ENCODE measurements around the gene IRF3. TPM values are rescaled to one million over a fixed set of nuclear protein-coding genes. Genes with fewer than 3 reads are reported as not detected.
A peak's percentile ranks its signal among the peaks of the same experiment; 100 is the strongest.
"Not testable (repeated sequence)": the region's sequence is repeated elsewhere in the genome, so short reads cannot be mapped to it uniquely, and the experiment has no call there.

The IRF3 gene
- total RNA-seq, 1 experiment from 2014 or later, result 189 TPM

- intact Hi-C loops (cut with micrococcal nuclease; ENCODE audit: unreplicated experiment), result no loop called here
- H3K4me1 Mint-ChIP-seq (ENCODE audit: low read depth, unreplicated experiment), result no peaks in the 10 kb centered on the region
- H3K36me3 Mint-ChIP-seq (ENCODE audit: insufficient read depth, unreplicated experiment), result peaks cover 67% of the 10 kb centered on the region
Observed at GRCh38 chr19:49631014-49631588, 34.6 kb downstream of the IRF3 start.

GRCh38 chr19:49629659-49630058 lies 36.0 kb downstream of the IRF3 start:
- Mint-ChIP-seq H3K27me3 (ENCODE audit: unreplicated experiment) (no peaks in the 10 kb centered on the region), H3K9me3 (ENCODE audit: low read depth, unreplicated experiment) (no peaks in the 10 kb centered on the region), H3K36me3 (ENCODE audit: insufficient read depth, unreplicated experiment) (peaks cover 62% of the 10 kb centered on the region), H3K4me1 (ENCODE audit: low read depth, unreplicated experiment) (no peaks in the 10 kb centered on the region), H3K27ac (ENCODE audit: unreplicated experiment) (no peak overlapping the region), H3K4me3 (ENCODE audit: low read depth, unreplicated experiment) (no peak overlapping the region)
- BruUV-seq (replicated peaks), result no TSS peak
- intact Hi-C loops (cut with micrococcal nuclease; ENCODE audit: unreplicated experiment), result no loop called here
- CTCF ChIA-PET, result no interaction called here
- no peak for TF ChIP-seq CTCF (IDR thresholded peaks at IDR 0.05; ENCODE audit: unreplicated experiment)
- DNase-seq, result no peak

More at GRCh38 chr19:49631014-49631588, 34.6 kb downstream of the IRF3 start:
- Mint-ChIP-seq H3K27me3 (ENCODE audit: unreplicated experiment) (no peaks in the 10 kb centered on the region), H3K4me3 (ENCODE audit: low read depth, unreplicated experiment) (no peak overlapping the region), H3K27ac (ENCODE audit: unreplicated experiment) (no peak overlapping the region), H3K9me3 (ENCODE audit: low read depth, unreplicated experiment) (no peaks in the 10 kb centered on the region)
- CTCF ChIA-PET, result interaction anchor here (0.6 to 1.5 kb wide), 2 partner anchors 20 to 504 kb away, joined by 3 read pairs; no protein-coding TSS in a partner anchor
- no peak for DNase-seq
- BruUV-seq (replicated peaks), result TSS peak; percentile 11
- TF ChIP-seq CTCF (IDR thresholded peaks at IDR 0.05; ENCODE audit: unreplicated experiment), result no peak

- no peak overlapping the region for H3K27ac Mint-ChIP-seq (ENCODE audit: unreplicated experiment)
- intact Hi-C loops (cut with micrococcal nuclease; ENCODE audit: unreplicated experiment), result no loop called here
- no peaks in the 10 kb centered on the region for H3K9me3 Mint-ChIP-seq (ENCODE audit: low read depth, unreplicated experiment)
- DNase-seq, result no peak
- TF ChIP-seq CTCF (IDR thresholded peaks at IDR 0.05; ENCODE audit: unreplicated experiment), result no peak
- no peak overlapping the region for H3K4me3 Mint-ChIP-seq (ENCODE audit: low read depth, unreplicated experiment)
- no peaks in the 10 kb centered on the region for H3K27me3 Mint-ChIP-seq (ENCODE audit: unreplicated experiment)
- no peaks in the 10 kb centered on the region for H3K4me1 Mint-ChIP-seq (ENCODE audit: low read depth, unreplicated experiment)
- H3K36me3 Mint-ChIP-seq (ENCODE audit: insufficient read depth, unreplicated experiment), result peaks cover 74% of the 10 kb centered on the region
- CTCF ChIA-PET, result no interaction called here
- BruUV-seq (replicated peaks), result no TSS peak
Observed at GRCh38 chr19:49626226-49626625, 39.4 kb downstream of the IRF3 start.

DNA sequence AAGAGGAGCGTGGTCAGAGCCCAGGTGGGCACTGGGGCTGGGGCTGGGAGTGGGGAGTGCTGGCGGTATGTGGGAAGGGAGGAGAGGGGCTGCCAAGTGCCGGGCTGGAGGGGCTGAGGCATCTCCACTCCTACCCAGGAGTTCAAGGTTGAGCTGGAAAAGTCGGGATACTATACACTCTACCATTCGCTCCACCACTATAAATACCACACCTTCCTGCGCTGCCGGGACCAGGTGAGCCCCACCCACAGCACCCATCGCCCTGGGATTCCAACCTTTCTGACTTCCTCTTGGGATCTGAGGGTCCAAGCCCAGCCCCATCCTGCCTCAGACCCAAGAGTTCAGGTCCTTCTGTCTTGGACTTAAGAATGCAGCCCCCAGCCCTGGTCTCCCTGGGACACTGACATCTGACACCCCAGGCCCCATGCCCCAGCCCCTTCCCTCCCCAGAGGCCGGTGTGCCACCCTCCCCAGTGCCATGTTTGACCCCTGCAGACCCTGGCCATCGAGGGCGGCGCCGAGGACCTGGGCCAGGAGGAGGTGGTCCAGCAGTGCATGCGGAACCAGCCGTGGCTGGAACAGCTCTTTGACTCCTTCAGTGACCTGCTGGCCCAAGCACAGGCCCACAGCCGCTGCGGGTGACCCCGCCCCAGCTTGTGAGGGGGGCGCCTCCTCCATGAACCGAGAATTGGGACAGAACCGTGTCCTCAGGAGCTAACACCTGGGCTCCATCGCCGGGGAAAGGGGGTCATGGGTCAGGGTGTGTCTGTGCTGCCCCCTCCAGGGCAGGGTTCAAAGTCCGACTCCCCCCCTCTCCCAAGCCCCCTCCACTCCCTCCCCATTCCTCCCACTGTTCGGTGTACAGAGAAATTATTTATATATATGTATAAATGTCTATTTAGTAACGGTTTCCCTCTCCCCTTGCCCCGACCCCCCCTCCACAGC lies 40.4 kb downstream of the IRF3 start:
- Mint-ChIP-seq H3K4me1 (ENCODE audit: low read depth, unreplicated experiment) (no peaks in the 10 kb centered on the region), H3K27me3 (ENCODE audit: unreplicated experiment) (no peaks in the 10 kb centered on the region), H3K9me3 (ENCODE audit: low read depth, unreplicated experiment) (no peaks in the 10 kb centered on the region), H3K4me3 (ENCODE audit: low read depth, unreplicated experiment) (no peak overlapping the region), H3K36me3 (ENCODE audit: insufficient read depth, unreplicated experiment) (peaks cover 75% of the 10 kb centered on the region), H3K27ac (ENCODE audit: unreplicated experiment) (no peak overlapping the region)
- BruUV-seq (replicated peaks), result no TSS peak
- CTCF ChIA-PET, result no interaction called here
- no peak for TF ChIP-seq CTCF (IDR thresholded peaks at IDR 0.05; ENCODE audit: unreplicated experiment)
- no peak for DNase-seq
- intact Hi-C loops (cut with micrococcal nuclease; ENCODE audit: unreplicated experiment), result no loop called here

- BruUV-seq (replicated peaks); H3K27me3 Mint-ChIP-seq (ENCODE audit: unreplicated experiment); H3K27ac Mint-ChIP-seq (ENCODE audit: unreplicated experiment); DNase-seq; intact Hi-C loops (cut with micrococcal nuclease; ENCODE audit: unreplicated experiment); H3K4me3 Mint-ChIP-seq (ENCODE audit: low read depth, unreplicated experiment); H3K9me3 Mint-ChIP-seq (ENCODE audit: low read depth, unreplicated experiment): not testable (repeated sequence)
- Mint-ChIP-seq H3K36me3 (ENCODE audit: insufficient read depth, unreplicated experiment) (peaks cover 83% of the 10 kb centered on the region), H3K4me1 (ENCODE audit: low read depth, unreplicated experiment) (peaks cover 15% of the 10 kb centered on the region)
- CTCF ChIA-PET, result interaction anchor here (0.7 kb wide), 1 partner anchor 1202 kb away, joined by 4 read pairs; no protein-coding TSS in a partner anchor
Observed at GRCh38 chr19:49617860-49618259, 47.8 kb downstream of the IRF3 start.

Data from Calu3 (cell line).